Measurements from ENCODE around the gene KIAA1671. TPM values are rescaled to one million over a fixed set of nuclear protein-coding genes. Genes with fewer than 3 reads are reported as not detected.

KIAA1671 gene
- polyA plus RNA-seq, 1 donor (not counting 4 experiments of a cell fraction or from before 2014, with no cell fraction given), result 17.4 TPM

DNA sequence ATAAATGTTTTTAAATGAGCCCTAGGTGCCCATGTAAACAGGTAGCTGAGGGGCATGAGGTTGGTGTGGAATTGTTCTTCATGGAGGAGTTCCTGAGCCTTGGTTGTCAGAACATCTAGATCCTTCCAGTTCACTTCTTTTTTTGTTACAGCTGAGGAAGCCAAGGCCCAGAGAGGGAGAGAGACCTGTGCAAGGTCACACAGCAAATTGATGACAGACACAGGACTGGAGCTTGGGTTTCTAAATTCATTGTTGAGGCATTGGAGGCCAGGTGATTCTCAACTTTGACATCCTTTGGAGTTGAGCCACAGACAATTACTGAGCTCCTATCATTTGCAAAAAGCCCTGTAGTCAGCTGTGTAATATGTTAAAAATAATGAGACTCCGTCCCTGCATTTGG, 174.0 kb downstream of the KIAA1671 start:
- dilution Hi-C loops (cut with MboI; ENCODE audit: extremely low pct_ligation_motif_present, low sequenced_read_pairs), result no loop called here
- Histone ChIP-seq H3K79me2 (ENCODE audit: control insufficient read depth, insufficient read depth, low read length) (no peaks in the 10 kb centered on the region), H3K27me3 (ENCODE audit: control insufficient read depth, extremely low read depth, insufficient read depth, low read length) (no peaks in the 10 kb centered on the region), H3K4me2 (ENCODE audit: control insufficient read depth, extremely low read depth, insufficient read depth, low read depth, low read length) (no peak overlapping the region), H3K9me3 (ENCODE audit: control insufficient read depth, low read depth, low read length) (no peaks in the 10 kb centered on the region), H3K9me1 (ENCODE audit: control insufficient read depth, extremely low read depth, insufficient read depth, low read length) (no peaks in the 10 kb centered on the region), H3K36me3 (ENCODE audit: control insufficient read depth in 2 of 2, extremely low read depth in 1 of 2, insufficient read depth in 2 of 2, low read length in 2 of 2) (peaks cover 3 to 6% of the 10 kb centered on the region in 2 experiments), H3K9ac (ENCODE audit: control insufficient read depth, extremely low read depth, insufficient read depth, low read length) (no peak overlapping the region), H3K27ac (ENCODE audit: control insufficient read depth, insufficient read depth, low read length) (no peak overlapping the region), H3K4me1 (ENCODE audit: control insufficient read depth, extremely low read depth, insufficient read depth, low read length) (no peaks in the 10 kb centered on the region), H3K4me3 (ENCODE audit: control insufficient read depth in 2 of 3, extremely low read depth in 1 of 3, insufficient read depth in 2 of 3, low read depth in 1 of 3, low read length in 3 of 3) (no peak overlapping the region), H4K20me1 (ENCODE audit: control insufficient read depth, extremely low read depth, insufficient read depth, low read length) (peaks cover 6% of the 10 kb centered on the region), H2AFZ (ENCODE audit: control insufficient read depth, low read length) (no peak overlapping the region)
- FAIRE-seq (no peak), DNase-seq (ENCODE audit: low read depth, low spot score) (no peak)
- TF ChIP-seq EZH2 (IDR thresholded peaks at IDR 0.05; ENCODE audit: low read length), result no peak
- TF ChIP-seq, protein P1, sequence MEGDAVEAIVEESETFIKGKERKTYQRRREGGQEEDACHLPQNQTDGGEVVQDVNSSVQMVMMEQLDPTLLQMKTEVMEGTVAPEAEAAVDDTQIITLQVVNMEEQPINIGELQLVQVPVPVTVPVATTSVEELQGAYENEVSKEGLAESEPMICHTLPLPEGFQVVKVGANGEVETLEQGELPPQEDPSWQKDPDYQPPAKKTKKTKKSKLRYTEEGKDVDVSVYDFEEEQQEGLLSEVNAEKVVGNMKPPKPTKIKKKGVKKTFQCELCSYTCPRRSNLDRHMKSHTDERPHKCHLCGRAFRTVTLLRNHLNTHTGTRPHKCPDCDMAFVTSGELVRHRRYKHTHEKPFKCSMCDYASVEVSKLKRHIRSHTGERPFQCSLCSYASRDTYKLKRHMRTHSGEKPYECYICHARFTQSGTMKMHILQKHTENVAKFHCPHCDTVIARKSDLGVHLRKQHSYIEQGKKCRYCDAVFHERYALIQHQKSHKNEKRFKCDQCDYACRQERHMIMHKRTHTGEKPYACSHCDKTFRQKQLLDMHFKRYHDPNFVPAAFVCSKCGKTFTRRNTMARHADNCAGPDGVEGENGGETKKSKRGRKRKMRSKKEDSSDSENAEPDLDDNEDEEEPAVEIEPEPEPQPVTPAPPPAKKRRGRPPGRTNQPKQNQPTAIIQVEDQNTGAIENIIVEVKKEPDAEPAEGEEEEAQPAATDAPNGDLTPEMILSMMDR (optimal IDR thresholded peaks at IDR 0.05 in 1 of 3, IDR thresholded peaks at IDR 0.05 in 1 of 3, conservative IDR thresholded peaks at IDR 0.05 in 1 of 3; ENCODE audit: extremely low read depth in 1 of 3, insufficient read depth in 2 of 3, low read length in 3 of 3), result no peak

DNA sequence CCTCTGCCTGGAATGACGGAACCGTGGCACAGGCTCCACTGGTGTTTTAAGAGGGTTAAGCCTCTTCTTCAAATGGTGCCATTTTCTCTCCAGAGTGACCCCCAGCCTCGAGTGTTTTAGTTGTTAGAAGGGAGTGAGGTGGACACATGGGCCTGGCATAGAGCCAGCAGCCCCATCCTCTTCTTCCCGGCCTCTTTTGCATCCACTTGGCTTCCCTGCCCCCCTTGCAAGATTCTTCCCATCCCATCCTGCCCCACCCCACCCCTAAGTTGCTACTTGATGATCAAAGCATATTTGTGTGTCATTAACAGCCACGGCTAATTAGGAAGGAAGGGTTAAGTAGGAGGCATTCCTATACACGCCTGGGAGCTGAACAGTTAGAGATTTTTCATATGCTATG, 174.8 kb downstream of the KIAA1671 start:
- Histone ChIP-seq H3K4me2 (ENCODE audit: control insufficient read depth, extremely low read depth, insufficient read depth, low read depth, low read length) (no peak overlapping the region), H3K27me3 (ENCODE audit: control insufficient read depth, extremely low read depth, insufficient read depth, low read length) (no peaks in the 10 kb centered on the region), H3K27ac (ENCODE audit: control insufficient read depth, insufficient read depth, low read length) (no peak overlapping the region), H3K4me1 (ENCODE audit: control insufficient read depth, extremely low read depth, insufficient read depth, low read length) (no peaks in the 10 kb centered on the region), H3K9me3 (ENCODE audit: control insufficient read depth, low read depth, low read length) (no peaks in the 10 kb centered on the region), H3K79me2 (ENCODE audit: control insufficient read depth, insufficient read depth, low read length) (no peaks in the 10 kb centered on the region), H2AFZ (ENCODE audit: control insufficient read depth, low read length) (no peak overlapping the region), H3K9ac (ENCODE audit: control insufficient read depth, extremely low read depth, insufficient read depth, low read length) (no peak overlapping the region), H3K9me1 (ENCODE audit: control insufficient read depth, extremely low read depth, insufficient read depth, low read length) (no peaks in the 10 kb centered on the region), H4K20me1 (ENCODE audit: control insufficient read depth, extremely low read depth, insufficient read depth, low read length) (peaks cover 3% of the 10 kb centered on the region), H3K36me3 (ENCODE audit: control insufficient read depth in 2 of 2, extremely low read depth in 1 of 2, insufficient read depth in 2 of 2, low read length in 2 of 2) (peaks cover 3 to 6% of the 10 kb centered on the region in 2 experiments), H3K4me3 (ENCODE audit: control insufficient read depth in 2 of 3, extremely low read depth in 1 of 3, insufficient read depth in 2 of 3, low read depth in 1 of 3, low read length in 3 of 3) (no peak overlapping the region)
- DNase-seq (ENCODE audit: low read depth, low spot score), result no peak
- no peak for FAIRE-seq
- dilution Hi-C loops (cut with MboI; ENCODE audit: extremely low pct_ligation_motif_present, low sequenced_read_pairs), result no loop called here
- TF ChIP-seq, protein P1 (optimal IDR thresholded peaks at IDR 0.05 in 1 of 3, IDR thresholded peaks at IDR 0.05 in 1 of 3, conservative IDR thresholded peaks at IDR 0.05 in 1 of 3; ENCODE audit: extremely low read depth in 1 of 3, insufficient read depth in 2 of 3, low read length in 3 of 3), result no peak
- TF ChIP-seq EZH2 (IDR thresholded peaks at IDR 0.05; ENCODE audit: low read length), result no peak

All from keratinocyte (primary cell).